ENCODE measurements around the gene SPNS3. TPM values are rescaled to one million over a fixed set of nuclear protein-coding genes. Genes with fewer than 3 reads are reported as not detected.
A peak's percentile ranks its signal among the peaks of the same experiment; 100 is the strongest.

SPNS3 gene
- total and polyA plus RNA-seq, 2 donors from 2014 or later = 1.4 to 3.7 TPM

- no peak overlapping the region for H3K9ac ChIP-seq (ENCODE audit: low read length in 3 of 3)
- no peaks in the 10 kb centered on the region for H3K27me3 ChIP-seq (ENCODE audit: control insufficient read depth, insufficient read depth, low read length)
- H3K4me1 ChIP-seq (ENCODE audit: control insufficient read depth in 2 of 3, insufficient read depth in 2 of 3, low read depth in 1 of 3, low read length in 3 of 3) = peaks cover 0 to 12% (median 0%) of the 10 kb centered on the region in 3 donors
- H3K27ac ChIP-seq (ENCODE audit: low read depth in 2 of 2, low read length in 2 of 2) = no peak overlapping the region
- TF ChIP-seq, protein P1, sequence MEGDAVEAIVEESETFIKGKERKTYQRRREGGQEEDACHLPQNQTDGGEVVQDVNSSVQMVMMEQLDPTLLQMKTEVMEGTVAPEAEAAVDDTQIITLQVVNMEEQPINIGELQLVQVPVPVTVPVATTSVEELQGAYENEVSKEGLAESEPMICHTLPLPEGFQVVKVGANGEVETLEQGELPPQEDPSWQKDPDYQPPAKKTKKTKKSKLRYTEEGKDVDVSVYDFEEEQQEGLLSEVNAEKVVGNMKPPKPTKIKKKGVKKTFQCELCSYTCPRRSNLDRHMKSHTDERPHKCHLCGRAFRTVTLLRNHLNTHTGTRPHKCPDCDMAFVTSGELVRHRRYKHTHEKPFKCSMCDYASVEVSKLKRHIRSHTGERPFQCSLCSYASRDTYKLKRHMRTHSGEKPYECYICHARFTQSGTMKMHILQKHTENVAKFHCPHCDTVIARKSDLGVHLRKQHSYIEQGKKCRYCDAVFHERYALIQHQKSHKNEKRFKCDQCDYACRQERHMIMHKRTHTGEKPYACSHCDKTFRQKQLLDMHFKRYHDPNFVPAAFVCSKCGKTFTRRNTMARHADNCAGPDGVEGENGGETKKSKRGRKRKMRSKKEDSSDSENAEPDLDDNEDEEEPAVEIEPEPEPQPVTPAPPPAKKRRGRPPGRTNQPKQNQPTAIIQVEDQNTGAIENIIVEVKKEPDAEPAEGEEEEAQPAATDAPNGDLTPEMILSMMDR (IDR thresholded peaks at IDR 0.05; ENCODE audit: borderline replicate concordance, extremely low read depth, insufficient read depth) = no peak
- H3K4me3 ChIP-seq (ENCODE audit: low read length in 3 of 3) = no peak overlapping the region
- DNase-seq (no peak), FAIRE-seq (no peak)
- peaks cover 0 to 18% (median 2%) of the 10 kb centered on the region in 3 donors for H3K36me3 ChIP-seq (ENCODE audit: control insufficient read depth in 2 of 3, insufficient read depth in 3 of 3, low read length in 3 of 3)
- H3K9me3 ChIP-seq (ENCODE audit: control insufficient read depth in 2 of 3, insufficient read depth in 1 of 3, low read length in 3 of 3) = no peaks in the 10 kb centered on the region
- intact Hi-C loops (cut with DNase I) = no loop called here
Measured at GRCh38 chr17:4529533-4530152, 95.9 kb downstream of the SPNS3 start.

- intact Hi-C loops (cut with DNase I) = no loop called here
- TF ChIP-seq, protein P1 (IDR thresholded peaks at IDR 0.05; ENCODE audit: borderline replicate concordance, extremely low read depth, insufficient read depth) = no peak
- no peak for FAIRE-seq
- peaks cover 0 to 10% (median 2%) of the 10 kb centered on the region in 3 donors for H3K36me3 ChIP-seq (ENCODE audit: control insufficient read depth in 2 of 3, insufficient read depth in 3 of 3, low read length in 3 of 3)
- H3K4me3 ChIP-seq (ENCODE audit: low read length in 3 of 3) = no peak overlapping the region
- H3K27me3 ChIP-seq (ENCODE audit: control insufficient read depth, insufficient read depth, low read length) = no peaks in the 10 kb centered on the region
- H3K27ac ChIP-seq (ENCODE audit: low read depth in 2 of 2, low read length in 2 of 2) = peak overlapping the region; percentile 60 to 67
- no peak overlapping the region for H3K9ac ChIP-seq (ENCODE audit: low read length in 3 of 3)
- H3K4me1 ChIP-seq (ENCODE audit: control insufficient read depth in 2 of 3, insufficient read depth in 2 of 3, low read depth in 1 of 3, low read length in 3 of 3) = peaks cover 0 to 12% (median 0%) of the 10 kb centered on the region in 3 donors
- no peaks in the 10 kb centered on the region for H3K9me3 ChIP-seq (ENCODE audit: control insufficient read depth in 2 of 3, insufficient read depth in 1 of 3, low read length in 3 of 3)
- peak in 1 of 5 donors; percentile 59 for DNase-seq
Measured at GRCh38 chr17:4530799-4531730, 97.3 kb downstream of the SPNS3 start.

- DNase-seq (no peak), FAIRE-seq (no peak)
- Histone ChIP-seq H3K36me3 (ENCODE audit: control insufficient read depth in 2 of 3, insufficient read depth in 3 of 3, low read length in 3 of 3) (peaks cover 0 to 5% (median 2%) of the 10 kb centered on the region in 3 donors), H3K9ac (ENCODE audit: low read length in 3 of 3) (no peak overlapping the region), H3K9me3 (ENCODE audit: control insufficient read depth in 2 of 3, insufficient read depth in 1 of 3, low read length in 3 of 3) (no peaks in the 10 kb centered on the region), H3K4me3 (ENCODE audit: low read length in 3 of 3) (no peak overlapping the region), H3K27ac (ENCODE audit: low read depth in 2 of 2, low read length in 2 of 2) (peak overlapping the region in 1 of 2 donors; percentile 20), H3K4me1 (ENCODE audit: control insufficient read depth in 2 of 3, insufficient read depth in 2 of 3, low read depth in 1 of 3, low read length in 3 of 3) (peaks cover 0 to 17% (median 0%) of the 10 kb centered on the region in 3 donors), H3K27me3 (ENCODE audit: control insufficient read depth, insufficient read depth, low read length) (no peaks in the 10 kb centered on the region)
- intact Hi-C loops (cut with DNase I) = no loop called here
- TF ChIP-seq, protein P1 (IDR thresholded peaks at IDR 0.05; ENCODE audit: borderline replicate concordance, extremely low read depth, insufficient read depth) = no peak
Measured at GRCh38 chr17:4531988-4532736, 98.4 kb downstream of the SPNS3 start.
